SU-DHL-6 (cell line): Measurements from ENCODE around the gene ABCB8.

ENCODE experiments used
- EZH2phosphoT487 ChIP-seq: fragments of 200-600 bp; sonication (generic), shearing (Covaris generic); conservative IDR thresholded peaks from 2 replicates; pipeline ENCODE4 v1.6.1; 2018; ENCODE audit warnings: mild to moderate bottlenecking, antibody characterized with exemption, low read length, moderate library complexity, mixed read lengths
- TF ChIP-seq, protein P1 (sequence below): fragments of 200-600 bp; sonication (generic); IDR thresholded peaks from one replicate; pipeline ENCODE4 v1.5.1; 2017; ENCODE audit warnings: antibody characterized with exemption, mild to moderate bottlenecking, low read length, moderate library complexity; ENCODE audit not compliant: insufficient read depth, poor library complexity, severe bottlenecking

- TF ChIP-seq, protein P1, sequence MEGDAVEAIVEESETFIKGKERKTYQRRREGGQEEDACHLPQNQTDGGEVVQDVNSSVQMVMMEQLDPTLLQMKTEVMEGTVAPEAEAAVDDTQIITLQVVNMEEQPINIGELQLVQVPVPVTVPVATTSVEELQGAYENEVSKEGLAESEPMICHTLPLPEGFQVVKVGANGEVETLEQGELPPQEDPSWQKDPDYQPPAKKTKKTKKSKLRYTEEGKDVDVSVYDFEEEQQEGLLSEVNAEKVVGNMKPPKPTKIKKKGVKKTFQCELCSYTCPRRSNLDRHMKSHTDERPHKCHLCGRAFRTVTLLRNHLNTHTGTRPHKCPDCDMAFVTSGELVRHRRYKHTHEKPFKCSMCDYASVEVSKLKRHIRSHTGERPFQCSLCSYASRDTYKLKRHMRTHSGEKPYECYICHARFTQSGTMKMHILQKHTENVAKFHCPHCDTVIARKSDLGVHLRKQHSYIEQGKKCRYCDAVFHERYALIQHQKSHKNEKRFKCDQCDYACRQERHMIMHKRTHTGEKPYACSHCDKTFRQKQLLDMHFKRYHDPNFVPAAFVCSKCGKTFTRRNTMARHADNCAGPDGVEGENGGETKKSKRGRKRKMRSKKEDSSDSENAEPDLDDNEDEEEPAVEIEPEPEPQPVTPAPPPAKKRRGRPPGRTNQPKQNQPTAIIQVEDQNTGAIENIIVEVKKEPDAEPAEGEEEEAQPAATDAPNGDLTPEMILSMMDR = no peak
- no peak for TF ChIP-seq EZH2phosphoT487
Observed at GRCh38 chr7:151076863-151077704, 48.8 kb downstream of the ABCB8 start.
